NCI-H1105 (cell line): ENCODE results near the gene ZSWIM1.

ENCODE experiments used
- DNase-seq: peaks from one replicate; lab custom pipeline; 2025; lab: John Stamatoyannopoulos, UW

Gene ZSWIM1

GRCh38 chr20:45909336-45909808 lies 28.3 kb downstream of the ZSWIM1 start:
- no peak for DNase-seq

GRCh38 chr20:45909817-45910669 lies 29.0 kb downstream of the ZSWIM1 start:
- no peak for DNase-seq

GRCh38 chr20:45910670-45911485 lies 29.9 kb downstream of the ZSWIM1 start:
- DNase-seq, result peak; percentile 34

- peak; percentile 54 for DNase-seq
Observed at GRCh38 chr20:45911486-45912343, 30.7 kb downstream of the ZSWIM1 start, which contains the start of gene PLTP. PLTP (minus strand) TSS chr20:45912155; CDS start chr20:45911452, 703 bp downstream.

- no peak for DNase-seq
Observed at GRCh38 chr20:45912344-45912682, 31.3 kb downstream of the ZSWIM1 start.

- DNase-seq, result no peak
Observed at GRCh38 chr20:45913116-45913515, 32.1 kb downstream of the ZSWIM1 start.

- no peak for DNase-seq
Observed at GRCh38 chr20:45917790-45918141, 36.7 kb downstream of the ZSWIM1 start.

GRCh38 chr20:45918182-45918737 lies 37.2 kb downstream of the ZSWIM1 start:
- no peak for DNase-seq

GRCh38 chr20:45918779-45919537 lies 37.9 kb downstream of the ZSWIM1 start:
- DNase-seq, result no peak

GRCh38 chr20:45919542-45920399 lies 38.7 kb downstream of the ZSWIM1 start:
- DNase-seq, result no peak

- DNase-seq, result no peak
Observed at GRCh38 chr20:45920462-45921336, 39.7 kb downstream of the ZSWIM1 start.

GRCh38 chr20:45921337-45922189 lies 40.5 kb downstream of the ZSWIM1 start:
- no peak for DNase-seq

- DNase-seq, result no peak
Observed at GRCh38 chr20:45924391-45925261, 43.6 kb downstream of the ZSWIM1 start.

- DNase-seq, result no peak
Observed at GRCh38 chr20:45925821-45926506, 44.9 kb downstream of the ZSWIM1 start.

- no peak for DNase-seq
Observed at GRCh38 chr20:45926731-45927070, 45.7 kb downstream of the ZSWIM1 start.

GRCh38 chr20:45927071-45927878 lies 46.2 kb downstream of the ZSWIM1 start:
- no peak for DNase-seq
